Thoracic aorta (tissue), 2 donors: ENCODE results near the gene LMBR1L. TPM values are rescaled to one million over a fixed set of nuclear protein-coding genes. Genes with fewer than 3 reads are reported as not detected.

Experiments used
- ATAC-seq: fragments of 150-250 bp; one replicate; pipeline ENCODE4 v1.8.0; 2017; ENCODE audit warnings: low read depth; ENCODE audit not compliant: insufficient number of reproducible peaks, low FRiP score
- DNase-seq: peaks from one replicate; pipeline ENCODE4 v3.0.0-alpha.2; 2020; ENCODE audit warnings: low spot score
- H3K27ac ChIP-seq, 2 donors: fragments of 200-600 bp; sonication (generic); 1 replicate in 1 of 2; 2 replicates in 1 of 2; pipeline ENCODE4 v1.5.1; 2016; ENCODE audit warnings: mild to moderate bottlenecking in 2 of 2, moderate library complexity in 2 of 2
- H3K27me3 ChIP-seq: fragments of 200-600 bp; sonication (generic); replicated peaks from 2 replicates; pipeline ENCODE4 v1.6.0; 2016; ENCODE audit warnings: mild to moderate bottlenecking; ENCODE audit not compliant: insufficient read depth
- H3K36me3 ChIP-seq: fragments of 200-600 bp; sonication (generic); one replicate; pipeline ENCODE4 v1.5.1; 2016
- H3K4me1 ChIP-seq, 2 donors: fragments of 200-600 bp; sonication (generic); 1 replicate in 1 of 2; 2 replicates in 1 of 2; pipeline versions ENCODE4 v1.5.1 to v1.6.0; 2016; ENCODE audit warnings: low read depth in 2 of 2, mild to moderate bottlenecking in 1 of 2; ENCODE audit not compliant: control insufficient read depth in 1 of 2
- H3K4me3 ChIP-seq: fragments of 200-600 bp; sonication (generic); 2 replicates; pipeline ENCODE4 v1.5.1; 2016; ENCODE audit warnings: mild to moderate bottlenecking
- H3K9me3 ChIP-seq: fragments of 200-600 bp; sonication (generic); 2 replicates; pipeline ENCODE4 v1.5.1; 2016
- total RNA-seq, 2 donors: library from RNA; depleted of rRNA; stranded (reverse); fragments of >200 nt; gene quantifications; one replicate each; pipeline versions ENCODE4 v1.1.0 to v1.2.3, GENCODE V29; 2016
- TF ChIP-seq, protein P1 (sequence below): fragments of 200-600 bp; sonication (generic); IDR thresholded peaks from one replicate; pipeline ENCODE4 v1.5.1; 2019; ENCODE audit warnings: antibody characterized with exemption

The LMBR1L gene
- total RNA-seq, 2 donors from 2014 or later: 77.7 to 93.4 TPM

DNA sequence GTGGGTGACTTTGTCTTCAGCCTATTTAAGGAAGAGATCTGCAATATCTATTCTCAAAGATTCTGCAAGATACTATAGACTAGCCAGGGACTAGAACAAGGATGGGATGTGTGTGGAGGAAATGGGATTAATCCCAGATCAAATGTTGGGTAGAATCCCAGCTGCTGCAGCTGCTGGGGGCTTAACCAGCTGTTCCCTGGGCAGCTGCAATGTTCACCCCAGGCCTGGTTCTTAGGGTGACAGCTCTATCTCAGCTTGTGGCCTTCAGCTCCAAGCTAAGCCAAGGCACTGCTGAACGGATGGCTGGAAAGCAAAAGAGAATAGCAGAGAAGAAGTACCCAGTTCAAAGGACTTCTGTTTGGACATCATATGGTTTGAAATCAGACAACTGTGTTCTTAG, 30.9 kb downstream of the LMBR1L start:
- no peak overlapping the region for H3K27ac ChIP-seq
- H3K4me3 ChIP-seq: no peak overlapping the region
- H3K36me3 ChIP-seq: no peaks in the 10 kb centered on the region
- no peaks in the 10 kb centered on the region for H3K4me1 ChIP-seq
- H3K27me3 ChIP-seq: no peaks in the 10 kb centered on the region
- TF ChIP-seq, protein P1, sequence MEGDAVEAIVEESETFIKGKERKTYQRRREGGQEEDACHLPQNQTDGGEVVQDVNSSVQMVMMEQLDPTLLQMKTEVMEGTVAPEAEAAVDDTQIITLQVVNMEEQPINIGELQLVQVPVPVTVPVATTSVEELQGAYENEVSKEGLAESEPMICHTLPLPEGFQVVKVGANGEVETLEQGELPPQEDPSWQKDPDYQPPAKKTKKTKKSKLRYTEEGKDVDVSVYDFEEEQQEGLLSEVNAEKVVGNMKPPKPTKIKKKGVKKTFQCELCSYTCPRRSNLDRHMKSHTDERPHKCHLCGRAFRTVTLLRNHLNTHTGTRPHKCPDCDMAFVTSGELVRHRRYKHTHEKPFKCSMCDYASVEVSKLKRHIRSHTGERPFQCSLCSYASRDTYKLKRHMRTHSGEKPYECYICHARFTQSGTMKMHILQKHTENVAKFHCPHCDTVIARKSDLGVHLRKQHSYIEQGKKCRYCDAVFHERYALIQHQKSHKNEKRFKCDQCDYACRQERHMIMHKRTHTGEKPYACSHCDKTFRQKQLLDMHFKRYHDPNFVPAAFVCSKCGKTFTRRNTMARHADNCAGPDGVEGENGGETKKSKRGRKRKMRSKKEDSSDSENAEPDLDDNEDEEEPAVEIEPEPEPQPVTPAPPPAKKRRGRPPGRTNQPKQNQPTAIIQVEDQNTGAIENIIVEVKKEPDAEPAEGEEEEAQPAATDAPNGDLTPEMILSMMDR: no peak
- H3K9me3 ChIP-seq: no peaks in the 10 kb centered on the region
- ATAC-seq (no peak), DNase-seq (no peak)

DNA sequence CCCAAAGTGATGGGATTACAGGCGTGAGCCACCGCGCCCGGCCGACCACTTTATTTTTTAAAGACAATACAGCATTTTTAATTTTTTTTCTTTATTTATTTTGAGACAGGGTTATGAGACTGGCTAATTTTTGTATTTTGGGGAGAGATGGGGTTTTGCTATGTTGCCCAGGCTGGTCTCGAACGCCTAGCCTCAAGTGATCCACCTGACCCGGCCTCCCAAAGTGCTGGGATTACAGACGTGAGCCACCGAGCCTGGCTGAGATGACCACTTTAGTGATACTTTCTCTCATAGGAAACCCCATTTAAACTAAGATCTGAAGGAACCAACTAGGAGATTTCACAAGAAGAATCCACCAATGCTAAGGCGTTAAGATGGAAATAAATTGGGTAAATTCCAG, 39.7 kb downstream of the LMBR1L start:
- H3K4me3 ChIP-seq: no peak overlapping the region
- H3K4me1 ChIP-seq: peaks cover 9 to 12% of the 10 kb centered on the region in 2 donors
- TF ChIP-seq, protein P1: no peak
- H3K27me3 ChIP-seq: no peaks in the 10 kb centered on the region
- H3K27ac ChIP-seq: no peak overlapping the region
- H3K9me3 ChIP-seq: no peaks in the 10 kb centered on the region
- DNase-seq (no peak), ATAC-seq (no peak)
- no peaks in the 10 kb centered on the region for H3K36me3 ChIP-seq

DNA sequence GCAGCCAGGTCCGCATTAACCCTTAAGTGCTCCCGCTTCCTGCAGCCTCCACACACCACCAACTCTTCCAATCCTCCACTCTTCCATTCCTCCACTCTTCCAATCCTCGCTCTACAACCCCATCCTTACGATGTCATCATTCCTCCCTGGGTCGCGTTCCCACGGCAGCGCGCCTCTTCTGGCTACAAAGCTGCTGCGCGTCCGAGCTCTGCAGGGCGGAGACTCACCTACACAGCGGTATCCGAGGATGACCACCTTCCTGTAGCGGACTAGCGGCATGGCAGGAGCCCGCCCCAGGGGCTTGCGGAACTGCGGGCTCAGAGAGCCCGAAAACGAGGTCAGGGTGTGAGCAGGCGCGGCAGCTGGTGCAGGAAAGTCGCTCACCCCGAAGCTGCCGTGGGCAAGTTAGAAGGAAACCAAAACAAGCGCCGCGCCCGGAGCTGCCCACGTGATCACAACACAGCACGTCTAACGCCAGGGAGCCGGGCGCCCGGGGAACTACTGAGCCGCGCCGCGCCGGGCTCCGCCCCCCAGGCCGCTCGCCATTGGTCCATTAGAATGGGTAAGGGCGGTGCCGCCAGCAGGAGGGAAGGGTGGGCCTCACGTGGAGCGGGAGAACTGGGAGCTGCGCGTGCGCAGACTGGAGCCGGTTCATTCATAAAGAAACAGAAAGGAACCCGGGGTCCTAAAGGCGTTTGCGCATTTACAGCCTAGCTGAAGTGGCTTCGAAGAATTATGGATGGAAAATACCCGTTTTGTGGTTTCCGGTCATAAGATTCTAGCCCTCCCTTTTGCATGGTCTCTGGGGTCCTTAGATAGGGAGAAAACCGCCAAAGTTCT, 40.9 kb downstream of the LMBR1L start, which contains the start of gene RHEBL1:
Gene RHEBL1 (minus strand): TSS at position 473 of the 840 bp plus-strand sequence. CDS start 194 bp downstream, at position 279.
- Histone ChIP-seq H3K9me3 (no peaks in the 10 kb centered on the region), H3K27ac (peak within 1 kb of the TSS in 1 of 2 donors; percentile 52), H3K4me1 (peaks cover 9 to 12% of the 10 kb centered on the region in 2 donors), H3K4me3 (peak within 1 kb of the TSS; percentile 86), H3K36me3 (no peaks in the 10 kb centered on the region), H3K27me3 (no peaks in the 10 kb centered on the region)
- ATAC-seq: peak; percentile 98
- TF ChIP-seq, protein P1: no peak
- DNase-seq: peak; percentile 95

DNA sequence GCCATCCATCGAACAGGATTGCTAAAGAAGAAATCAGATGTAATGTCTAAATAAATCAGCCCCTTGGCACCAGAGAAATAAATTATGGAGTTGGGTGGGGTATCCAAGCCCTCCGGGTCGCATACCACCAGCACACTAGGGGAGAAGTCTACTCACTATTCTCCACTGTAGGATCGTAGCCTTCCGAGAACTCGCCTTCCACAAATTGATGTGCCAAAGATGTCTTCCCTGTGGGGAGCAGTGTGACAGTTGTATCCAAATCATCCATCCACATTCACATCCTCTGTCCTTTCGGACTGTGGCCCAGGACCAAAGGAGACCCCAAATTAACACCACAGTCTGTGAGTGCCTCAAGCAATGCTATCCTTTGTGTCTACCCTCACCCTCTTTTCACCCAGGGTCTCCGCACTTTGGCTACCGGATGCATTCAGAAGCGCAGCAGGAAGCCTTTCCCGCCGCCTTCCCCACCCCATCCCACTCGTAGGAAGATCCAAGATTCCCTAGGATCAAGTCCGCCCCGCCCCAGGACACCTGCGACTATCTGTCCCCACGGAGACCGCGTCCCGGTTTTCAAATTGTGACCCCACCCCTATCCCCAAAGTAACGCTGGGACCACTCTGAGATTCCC, 41.7 kb downstream of the LMBR1L start:
- no peak for ATAC-seq
- peak overlapping the region; percentile 86 for H3K4me3 ChIP-seq
- H3K9me3 ChIP-seq: no peaks in the 10 kb centered on the region
- H3K4me1 ChIP-seq: peaks cover 9 to 12% of the 10 kb centered on the region in 2 donors
- no peaks in the 10 kb centered on the region for H3K27me3 ChIP-seq
- DNase-seq: no peak
- H3K27ac ChIP-seq: no peak overlapping the region
- TF ChIP-seq, protein P1: no peak
- no peaks in the 10 kb centered on the region for H3K36me3 ChIP-seq

DNA sequence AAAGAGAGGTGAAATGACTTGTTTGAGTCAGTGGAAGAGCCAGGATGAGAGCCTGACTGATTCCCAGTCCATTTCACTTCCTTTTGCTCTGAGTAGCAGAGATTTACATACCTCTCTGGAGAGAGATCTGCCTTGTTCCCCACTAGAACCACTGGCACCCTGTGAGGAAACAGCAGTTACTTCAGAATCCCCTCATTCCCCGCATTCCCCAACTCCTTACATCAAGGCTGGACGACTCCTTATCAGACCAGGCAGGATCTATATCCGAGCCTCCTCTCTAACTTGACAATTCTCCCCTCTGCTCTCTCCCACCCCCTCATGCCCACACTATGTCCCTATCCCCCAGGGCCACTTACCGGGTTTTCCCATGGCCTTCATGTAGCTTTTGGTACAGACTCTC, 44.5 kb downstream of the LMBR1L start:
- H3K27ac ChIP-seq: no peak overlapping the region
- peaks cover 9 to 19% of the 10 kb centered on the region in 2 donors for H3K4me1 ChIP-seq
- no peak overlapping the region for H3K4me3 ChIP-seq
- H3K9me3 ChIP-seq: no peaks in the 10 kb centered on the region
- ATAC-seq: no peak
- TF ChIP-seq, protein P1: no peak
- no peaks in the 10 kb centered on the region for H3K27me3 ChIP-seq
- H3K36me3 ChIP-seq: no peaks in the 10 kb centered on the region
- no peak for DNase-seq
